ENCODE results near the gene CLASP2.

CLASP2 gene

GRCh38 chr3:33579840-33580239 lies 138.2 kb downstream of the CLASP2 start:
- TF ChIP-seq ZFX (IDR thresholded peaks at IDR 0.05): no peak
- no peak for TF ChIP-seq CTCF (conservative IDR thresholded peaks at IDR 0.05)

GRCh38 chr3:33579178-33579510 lies 138.9 kb downstream of the CLASP2 start:
- H3K27ac ChIP-seq: no peak overlapping the region
- TF ChIP-seq CTCF (conservative IDR thresholded peaks at IDR 0.05) (no peak), ZFX (IDR thresholded peaks at IDR 0.05) (no peak)

More at GRCh38 chr3:33579840-33580239, 138.2 kb downstream of the CLASP2 start:
- no peak overlapping the region for H3K27ac ChIP-seq

- no peak overlapping the region for H3K27ac ChIP-seq
- TF ChIP-seq ZFX (IDR thresholded peaks at IDR 0.05) (no peak), CTCF (conservative IDR thresholded peaks at IDR 0.05) (no peak)
Observed at GRCh38 chr3:33578325-33579177, 139.5 kb downstream of the CLASP2 start.

GRCh38 chr3:33577588-33577987 lies 140.5 kb downstream of the CLASP2 start:
- H3K27ac ChIP-seq: no peak overlapping the region
- TF ChIP-seq CTCF (conservative IDR thresholded peaks at IDR 0.05) (no peak), ZFX (IDR thresholded peaks at IDR 0.05) (no peak)

- TF ChIP-seq ZFX (IDR thresholded peaks at IDR 0.05) (no peak), CTCF (conservative IDR thresholded peaks at IDR 0.05) (no peak)
- no peak overlapping the region for H3K27ac ChIP-seq
Observed at GRCh38 chr3:33577173-33577572, 140.9 kb downstream of the CLASP2 start.

- TF ChIP-seq CTCF (conservative IDR thresholded peaks at IDR 0.05) (no peak), ZFX (IDR thresholded peaks at IDR 0.05) (no peak)
- no peak overlapping the region for H3K27ac ChIP-seq
Observed at GRCh38 chr3:33575311-33575710, 142.7 kb downstream of the CLASP2 start.

GRCh38 chr3:33557829-33558228 lies 160.2 kb downstream of the CLASP2 start:
- H3K27ac ChIP-seq: no peak overlapping the region
- no peak for TF ChIP-seq ZFX (IDR thresholded peaks at IDR 0.05)
- TF ChIP-seq CTCF (conservative IDR thresholded peaks at IDR 0.05): no peak

Data from C4-2B (cell line).